HG03442 (cell line): Measurements from ENCODE around the gene NID2.

Experiments
- ATAC-seq: cut with Tn5 transposase; IDR thresholded peaks from one replicate; pipeline ENCODE4 v1.9.1; 2021; ENCODE audit warnings: mild to moderate bottlenecking, moderate library complexity; ENCODE audit not compliant: unreplicated experiment

Gene NID2

GRCh38 chr14:52029881-52030280 lies 39.0 kb downstream of the NID2 start:
- ATAC-seq: no peak

- no peak for ATAC-seq
Observed at GRCh38 chr14:52026901-52027300, 42.0 kb downstream of the NID2 start.

- no peak for ATAC-seq
Observed at GRCh38 chr14:52026017-52026660, 42.7 kb downstream of the NID2 start.

- ATAC-seq: no peak
Observed at GRCh38 chr14:52025310-52025709, 43.5 kb downstream of the NID2 start.

- ATAC-seq: no peak
Observed at GRCh38 chr14:52023518-52023917, 45.3 kb downstream of the NID2 start.

- peak; percentile 89 for ATAC-seq
Observed at GRCh38 chr14:52021957-52022600, 46.8 kb downstream of the NID2 start.

- ATAC-seq: no peak
Observed at GRCh38 chr14:52020866-52021717, 47.8 kb downstream of the NID2 start.

- no peak for ATAC-seq
Observed at GRCh38 chr14:52020161-52020714, 48.6 kb downstream of the NID2 start.

- ATAC-seq: no peak
Observed at GRCh38 chr14:52018970-52019369, 49.9 kb downstream of the NID2 start.

- no peak for ATAC-seq
Observed at GRCh38 chr14:52018252-52018651, 50.6 kb downstream of the NID2 start.

GRCh38 chr14:52015411-52016030 lies 53.3 kb downstream of the NID2 start:
- ATAC-seq: no peak

- ATAC-seq: no peak
Observed at GRCh38 chr14:52014601-52015267, 54.1 kb downstream of the NID2 start.

GRCh38 chr14:52013984-52014600 lies 54.8 kb downstream of the NID2 start:
- ATAC-seq: no peak

GRCh38 chr14:52012635-52013034 lies 56.2 kb downstream of the NID2 start:
- ATAC-seq: no peak

- ATAC-seq: no peak
Observed at GRCh38 chr14:52011523-52011922, 57.3 kb downstream of the NID2 start.

GRCh38 chr14:52010173-52010693 lies 58.6 kb downstream of the NID2 start:
- ATAC-seq: no peak

GRCh38 chr14:52008136-52008535 lies 60.7 kb downstream of the NID2 start:
- no peak for ATAC-seq

GRCh38 chr14:52007637-52008036 lies 61.2 kb downstream of the NID2 start:
- no peak for ATAC-seq

GRCh38 chr14:52007211-52007610 lies 61.6 kb downstream of the NID2 start:
- no peak for ATAC-seq

- ATAC-seq: no peak
Observed at GRCh38 chr14:52006361-52006760, 62.5 kb downstream of the NID2 start.
